HS-5 (cell line): ENCODE results near the gene AKIRIN1.
"Not testable (repeated sequence)": the region's sequence is repeated elsewhere in the genome, so short reads cannot be mapped to it uniquely, and the experiment has no call there.

Source experiments
- DNase-seq: peaks from one replicate; pipeline ENCODE4 v3.0.0-alpha.2; 2012; ENCODE audit warnings: low read depth

The AKIRIN1 gene

GRCh38 chr1:38997034-38997900 lies 6.2 kb downstream of the AKIRIN1 start:
- DNase-seq: no peak

DNA sequence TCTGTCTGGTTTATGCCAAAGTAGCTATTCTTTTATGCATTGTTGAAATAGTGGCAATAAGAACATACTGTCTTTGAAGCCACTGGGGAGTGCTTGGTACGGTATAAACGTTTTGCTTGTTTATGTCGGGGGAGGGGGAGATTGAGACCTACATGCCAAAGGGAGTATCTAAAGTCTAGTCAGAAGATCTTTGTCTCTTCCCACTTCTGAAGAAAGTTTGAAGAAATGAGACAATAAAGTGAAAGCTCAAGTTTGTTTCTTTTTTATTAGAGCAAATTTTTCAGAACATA lies 6.8 kb downstream of the AKIRIN1 start:
- no peak for DNase-seq

DNA sequence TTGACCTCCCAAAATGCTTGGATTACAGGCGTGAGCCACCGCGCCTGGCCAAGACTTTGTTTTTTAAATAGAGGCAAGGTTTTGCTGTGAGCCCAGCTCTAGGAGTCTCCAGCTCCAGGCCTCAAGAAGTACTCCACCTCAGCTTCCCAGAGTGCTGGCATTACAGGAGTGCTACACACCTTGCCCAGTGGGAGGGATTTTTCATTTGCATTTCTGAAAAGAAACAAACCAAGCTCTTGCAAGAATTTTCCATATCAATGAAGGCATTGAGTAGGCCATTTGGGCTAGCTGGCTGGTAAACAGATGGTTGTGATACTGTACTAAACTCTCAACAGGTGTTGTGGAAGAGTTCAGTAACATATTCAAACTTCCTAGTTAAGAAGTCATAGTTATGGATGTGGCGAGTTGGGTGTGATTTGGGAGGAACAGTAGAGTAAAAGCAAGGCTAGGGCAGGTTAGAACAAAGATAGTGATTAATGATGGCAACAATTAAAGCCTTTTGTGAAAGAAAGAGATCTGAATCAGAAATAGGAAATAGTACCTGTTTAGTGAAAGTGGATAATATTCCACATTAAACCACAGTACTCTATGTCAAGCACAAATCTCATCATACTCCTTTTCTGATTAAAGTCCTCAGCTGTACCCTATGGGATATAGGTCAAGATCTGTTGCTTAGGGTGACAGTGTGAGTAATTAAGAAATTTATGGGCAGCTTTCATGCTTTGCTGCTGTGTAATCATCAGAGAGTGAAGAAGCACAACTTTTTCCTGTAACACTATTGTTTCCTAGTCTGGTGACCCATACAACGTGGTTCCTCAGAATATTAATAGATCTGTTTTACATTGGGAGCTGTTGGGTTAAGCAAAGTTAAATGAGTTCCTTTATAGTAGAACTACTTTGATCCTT lies 10.7 kb downstream of the AKIRIN1 start:
- no peak for DNase-seq

- no peak for DNase-seq
Observed at GRCh38 chr1:39003281-39003680, 12.2 kb downstream of the AKIRIN1 start.

GRCh38 chr1:39003794-39004193 lies 12.7 kb downstream of the AKIRIN1 start:
- DNase-seq: peak; percentile 26

GRCh38 chr1:39006287-39006686 lies 15.2 kb downstream of the AKIRIN1 start:
- no peak for DNase-seq

DNA sequence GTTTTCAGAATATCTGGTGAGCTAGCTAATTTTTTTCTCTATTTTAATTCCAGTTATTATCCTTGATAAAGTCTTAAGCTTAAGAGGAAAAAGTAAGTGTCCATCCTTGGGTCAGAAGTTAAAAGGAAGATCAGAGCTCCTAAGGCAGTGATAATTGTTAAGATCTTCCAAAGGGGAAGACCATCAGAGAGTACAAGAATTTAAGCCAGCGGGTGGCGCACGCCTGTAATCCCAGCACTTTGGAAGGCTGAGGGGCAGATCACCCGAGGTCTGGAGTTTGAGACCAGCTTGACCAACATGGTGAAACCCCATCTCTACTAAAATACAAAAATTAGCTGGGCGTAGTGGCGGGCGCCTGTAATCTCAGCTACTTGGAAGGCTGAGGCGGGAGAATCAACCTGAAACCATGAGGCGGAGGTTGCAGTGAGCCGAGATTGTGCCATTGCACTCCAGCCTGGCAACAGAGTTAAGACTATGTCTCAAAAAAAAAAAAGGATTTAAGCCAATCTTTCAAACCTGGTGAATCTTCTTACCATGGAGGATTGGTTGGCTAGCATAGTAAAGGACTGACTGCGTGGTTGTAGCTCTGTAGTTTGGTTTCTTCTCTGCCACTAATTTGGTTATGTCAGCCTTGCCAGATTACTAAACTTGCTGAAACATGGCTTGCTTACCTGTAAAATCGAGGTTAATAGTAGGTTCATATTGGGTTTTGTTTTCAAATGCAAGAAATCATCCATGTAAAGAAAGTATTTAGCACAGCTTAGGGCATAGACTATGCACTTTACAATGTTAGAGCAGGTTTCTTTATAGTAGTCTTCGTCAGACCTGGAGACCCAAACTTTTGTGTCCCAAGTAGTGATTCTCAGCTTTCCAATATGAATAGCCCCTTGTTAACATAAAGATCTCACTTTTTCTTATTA lies 15.9 kb downstream of the AKIRIN1 start:
- DNase-seq: no peak

DNA sequence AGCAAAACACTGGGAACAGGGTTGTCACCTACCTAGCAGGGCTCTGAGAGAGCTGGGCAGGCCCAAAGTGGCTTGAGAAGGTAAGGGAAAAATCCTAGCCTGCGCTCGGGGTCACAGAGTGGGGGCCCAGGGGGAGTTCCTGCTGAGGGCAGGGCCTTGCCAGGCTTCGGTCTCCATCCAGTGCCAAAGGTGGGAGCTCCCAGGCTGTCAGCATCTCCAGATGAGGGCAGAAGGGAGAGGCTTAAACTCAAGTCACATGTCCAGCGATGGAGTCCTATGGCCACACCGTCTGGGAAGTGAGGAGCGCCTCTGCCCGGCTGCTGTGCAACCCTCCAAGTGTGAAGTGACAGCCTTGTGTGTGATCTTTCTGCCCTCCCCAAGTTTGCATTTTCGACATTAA lies 23.9 kb downstream of the AKIRIN1 start:
- DNase-seq: not testable (repeated sequence)

DNA sequence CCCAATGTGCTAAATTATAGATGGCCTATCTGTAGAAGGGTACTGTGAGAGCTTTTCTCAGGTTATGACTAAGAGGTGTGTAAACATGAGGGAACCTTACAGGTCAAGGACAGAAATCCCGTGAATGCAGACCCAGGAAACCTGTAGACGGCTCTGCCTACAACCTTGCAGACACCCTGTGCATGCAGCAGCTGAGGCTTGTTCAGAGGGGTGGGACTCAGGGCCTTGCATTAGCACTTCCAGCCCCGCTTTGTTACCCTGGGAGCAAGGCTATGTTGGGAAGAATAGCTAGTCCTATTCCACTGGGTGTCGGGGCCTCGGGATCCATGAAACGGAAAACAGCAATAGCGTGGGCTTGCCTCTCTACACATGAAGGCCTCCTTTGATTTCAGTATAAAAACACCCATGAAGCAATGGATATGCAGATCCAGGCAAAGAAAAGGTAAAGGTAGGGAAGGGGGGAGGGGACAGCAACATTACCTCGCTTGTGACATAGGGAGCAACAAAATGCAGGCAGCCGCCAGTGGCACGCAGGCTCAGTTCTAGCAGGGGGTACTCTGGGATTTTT lies 25.6 kb downstream of the AKIRIN1 start:
- no peak for DNase-seq

DNA sequence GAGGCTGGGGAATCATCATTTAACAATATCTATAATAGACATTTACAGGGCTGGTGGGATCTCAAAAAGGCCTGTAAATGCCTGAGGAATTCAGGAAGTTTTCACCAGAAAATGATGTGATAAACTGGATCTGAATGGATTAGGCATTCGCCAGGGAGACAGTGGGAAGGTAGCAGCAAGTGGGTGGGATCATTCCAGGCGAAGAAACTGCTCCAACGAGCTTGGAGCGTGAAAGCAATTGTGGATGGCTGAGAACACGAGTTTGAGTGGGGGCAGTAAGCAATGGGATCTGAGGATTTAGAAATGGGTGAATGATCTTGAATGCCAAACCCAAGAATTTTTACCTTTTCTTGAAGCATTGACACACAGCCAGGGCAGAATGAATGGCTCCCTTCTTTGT lies 26.2 kb downstream of the AKIRIN1 start:
- no peak for DNase-seq

- not testable (repeated sequence) for DNase-seq
Observed at GRCh38 chr1:39020494-39020893, 29.4 kb downstream of the AKIRIN1 start.

- no peak for DNase-seq
Observed at GRCh38 chr1:39021426-39021825, 30.4 kb downstream of the AKIRIN1 start.

DNA sequence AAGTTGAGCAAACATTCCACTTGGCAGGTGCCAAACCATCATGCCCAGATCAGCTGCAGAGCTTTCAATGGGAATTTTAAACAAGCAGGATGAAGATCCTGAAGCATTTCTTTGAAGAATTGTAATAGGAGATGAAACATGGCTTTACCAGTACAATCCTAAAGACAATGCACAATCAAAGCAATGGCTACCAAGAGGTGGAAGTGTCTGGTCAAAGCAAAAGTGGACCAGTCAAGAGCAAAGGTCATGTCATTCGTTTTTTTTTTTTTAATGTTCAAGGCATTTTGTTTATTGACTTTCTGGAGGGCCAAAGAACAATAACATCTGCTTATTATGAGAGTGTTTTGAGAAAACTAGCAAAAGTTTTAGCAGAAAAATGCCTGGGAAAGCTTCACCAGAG lies 32.1 kb downstream of the AKIRIN1 start:
- DNase-seq: no peak

DNA sequence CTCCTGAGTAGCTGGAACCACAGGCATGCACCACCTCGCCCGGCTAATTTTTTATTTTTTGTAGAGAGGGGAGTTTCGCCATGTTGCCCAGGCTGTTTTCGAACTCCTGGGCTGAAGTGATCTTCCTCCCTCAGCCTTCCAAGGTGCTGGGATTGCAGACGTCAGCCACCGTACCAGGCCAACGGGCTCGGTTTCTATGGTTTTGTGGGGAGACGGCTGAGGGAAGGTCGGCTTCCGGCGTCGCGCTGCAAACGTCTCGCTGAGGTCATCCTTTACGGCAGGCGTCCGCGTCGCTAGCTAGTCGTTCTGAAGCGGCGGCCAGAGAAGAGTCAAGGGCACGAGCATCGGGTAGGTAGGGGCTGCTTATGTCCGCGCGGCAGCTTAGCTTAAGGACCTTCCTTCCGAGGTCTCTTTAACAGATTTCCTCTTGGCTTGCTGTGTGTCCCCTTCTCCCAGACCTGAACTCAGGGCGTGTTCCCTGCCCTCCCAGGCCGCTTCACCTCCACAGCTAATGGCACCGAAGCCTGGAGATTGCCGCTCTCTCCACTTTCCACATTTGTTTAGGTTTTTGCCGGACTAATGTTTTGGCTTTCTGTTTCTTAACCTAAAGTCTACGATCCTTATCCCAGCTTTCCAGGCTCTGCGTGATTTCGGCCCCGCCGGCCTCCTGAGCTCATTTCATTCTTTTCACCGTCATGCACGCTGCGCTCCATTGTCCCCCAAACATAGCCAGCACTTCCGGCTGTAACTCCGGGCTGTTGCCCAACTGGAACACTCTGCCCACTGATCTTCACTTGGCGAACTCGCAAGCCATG lies 35.2 kb downstream of the AKIRIN1 start, which contains the start of gene NDUFS5:
Gene NDUFS5 (plus strand): TSS at position 300 of the 815 bp plus-strand sequence. CDS start 2,375 bp downstream, outside the sequence.
- peak; percentile 73 for DNase-seq

GRCh38 chr1:39026866-39027507 lies 35.9 kb downstream of the AKIRIN1 start:
- no peak for DNase-seq

- no peak for DNase-seq
Observed at GRCh38 chr1:39034114-39034654, 43.1 kb downstream of the AKIRIN1 start.

GRCh38 chr1:39036678-39037077 lies 45.6 kb downstream of the AKIRIN1 start:
- no peak for DNase-seq

- DNase-seq: no peak
Observed at GRCh38 chr1:39043513-39043912, 52.4 kb downstream of the AKIRIN1 start.

DNA sequence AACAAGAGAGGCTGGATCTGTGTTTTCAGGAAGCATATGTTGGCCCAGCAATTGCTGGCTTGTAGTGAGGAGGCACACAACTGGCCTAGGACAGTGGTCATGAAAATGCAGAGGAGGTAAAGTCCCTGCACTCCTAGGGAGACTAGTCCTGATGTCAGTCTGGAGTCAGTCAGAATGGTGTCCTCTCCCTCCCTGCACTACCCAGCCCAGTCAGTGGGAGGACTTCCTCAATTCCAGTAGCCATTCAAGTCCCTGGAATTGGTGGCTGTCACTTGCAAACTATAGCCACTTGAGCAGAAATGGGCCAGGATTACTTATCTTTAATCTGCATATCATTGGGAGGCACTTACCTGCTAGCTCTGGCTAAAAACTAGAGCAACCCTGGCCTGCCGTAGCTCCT lies 53.7 kb downstream of the AKIRIN1 start:
- DNase-seq: no peak

GRCh38 chr1:39045231-39045630 lies 54.2 kb downstream of the AKIRIN1 start:
- DNase-seq: no peak
